ENCODE measurements around the gene MED4. TPM values are rescaled to one million over a fixed set of nuclear protein-coding genes. Genes with fewer than 3 reads are reported as not detected.

Gene MED4
- polyA plus RNA-seq, 1 of the 3 experiments (the other 2 are of a cell fraction): 42.2 TPM

- no peak for DNase-seq
- TF ChIP-seq, protein P1, sequence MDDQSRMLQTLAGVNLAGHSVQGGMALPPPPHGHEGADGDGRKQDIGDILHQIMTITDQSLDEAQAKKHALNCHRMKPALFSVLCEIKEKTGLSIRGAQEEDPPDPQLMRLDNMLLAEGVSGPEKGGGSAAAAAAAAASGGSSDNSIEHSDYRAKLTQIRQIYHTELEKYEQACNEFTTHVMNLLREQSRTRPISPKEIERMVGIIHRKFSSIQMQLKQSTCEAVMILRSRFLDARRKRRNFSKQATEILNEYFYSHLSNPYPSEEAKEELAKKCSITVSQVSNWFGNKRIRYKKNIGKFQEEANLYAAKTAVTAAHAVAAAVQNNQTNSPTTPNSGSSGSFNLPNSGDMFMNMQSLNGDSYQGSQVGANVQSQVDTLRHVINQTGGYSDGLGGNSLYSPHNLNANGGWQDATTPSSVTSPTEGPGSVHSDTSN (IDR thresholded peaks at IDR 0.05): no peak
- TF ChIP-seq TAF1 (IDR thresholded peaks at IDR 0.05; ENCODE audit: borderline replicate concordance, low read depth, low read length) (no peak), RXRA (IDR thresholded peaks at IDR 0.05; ENCODE audit: borderline replicate concordance, low read depth) (no peak), USF1 (IDR thresholded peaks at IDR 0.05; ENCODE audit: borderline replicate concordance, low read depth) (no peak), YY1 (IDR thresholded peaks at IDR 0.05; ENCODE audit: low read depth) (no peak), POLR2AphosphoS5 (IDR thresholded peaks at IDR 0.05; ENCODE audit: low read depth, low read length) (no peak)
- no peak overlapping the region for H3K27ac ChIP-seq (ENCODE audit: low read depth in 2 of 2, low read length in 1 of 2)
- POLR2A ChIA-PET: no interaction called here
- H3K27me3 ChIP-seq (ENCODE audit: insufficient read depth): no peaks in the 10 kb centered on the region
- no peak overlapping the region for H2AFZ ChIP-seq (ENCODE audit: low read depth)
- 0 out of 2 replicates have a peak, but pooled peaks cover 7% of the 10 kb centered on the region for H4K20me1 ChIP-seq (ENCODE audit: insufficient read depth)
- peaks cover 29% of the 10 kb centered on the region for H3K79me2 ChIP-seq (ENCODE audit: insufficient read depth)
- H3F3A ChIP-seq (replicated peaks; ENCODE audit: insufficient read depth): peaks cover 6% of the 10 kb centered on the region
- H3K4me3 ChIP-seq (ENCODE audit: low read depth in 2 of 2, low read length in 1 of 2): no peak overlapping the region
- CTCF ChIA-PET: interaction anchor here (1.7 kb wide), 1 partner anchor 44 kb away, joined by 7 read pairs; the partner anchor contains the start of gene NUDT15
- no peaks in the 10 kb centered on the region for H3K9me2 ChIP-seq
- peaks cover 69 to 74% of the 10 kb centered on the region in 2 experiments for H3K36me3 ChIP-seq (replicated peaks in 1 of 2; ENCODE audit: control insufficient read depth in 1 of 2, insufficient read depth in 2 of 2, low read length in 1 of 2)
- H3K4me2 ChIP-seq: no peak overlapping the region
- no peaks in the 10 kb centered on the region for H3K9me3 ChIP-seq
- H3K9ac ChIP-seq: no peak overlapping the region
- H3K4me1 ChIP-seq (ENCODE audit: control insufficient read depth in 1 of 2, insufficient read depth in 2 of 2, low read depth in 1 of 2, low read length in 1 of 2): no peaks in the 10 kb centered on the region
- 97% methylated on average over 4 of the region's 4 CpGs for WGBS (ENCODE audit: low lambda C conversion rate)
Measured at GRCh38 chr13:48081739-48082138, 13.2 kb downstream of the MED4 start.

GRCh38 chr13:48078251-48078656 is 16.6 kb downstream of the MED4 start:
- no peak overlapping the region for H3K4me3 ChIP-seq (ENCODE audit: low read depth in 2 of 2, low read length in 1 of 2)
- no peaks in the 10 kb centered on the region for H3K27me3 ChIP-seq (ENCODE audit: insufficient read depth)
- no peak for DNase-seq
- H3K36me3 ChIP-seq (replicated peaks in 1 of 2; ENCODE audit: control insufficient read depth in 1 of 2, insufficient read depth in 2 of 2, low read length in 1 of 2): peaks cover 76 to 83% of the 10 kb centered on the region in 2 experiments
- H3K27ac ChIP-seq (ENCODE audit: low read depth in 2 of 2, low read length in 1 of 2): no peak overlapping the region
- H3K9me3 ChIP-seq: no peaks in the 10 kb centered on the region
- no peaks in the 10 kb centered on the region for H3K4me1 ChIP-seq (ENCODE audit: control insufficient read depth in 1 of 2, insufficient read depth in 2 of 2, low read depth in 1 of 2, low read length in 1 of 2)
- H3F3A ChIP-seq (replicated peaks; ENCODE audit: insufficient read depth): peaks cover 3% of the 10 kb centered on the region
- POLR2A ChIA-PET: no interaction called here
- no peaks in the 10 kb centered on the region for H4K20me1 ChIP-seq (ENCODE audit: insufficient read depth)
- TF ChIP-seq NRF1 (IDR thresholded peaks at IDR 0.05; ENCODE audit: low read depth, low read length) (no peak), SIN3A (IDR thresholded peaks at IDR 0.05; ENCODE audit: borderline replicate concordance, low read depth, low read length) (no peak), RXRA (IDR thresholded peaks at IDR 0.05; ENCODE audit: borderline replicate concordance, low read depth) (no peak), FOXJ3 (CRISPR knock-in tag; IDR thresholded peaks at IDR 0.05) (no peak), MEF2A (IDR thresholded peaks at IDR 0.05; ENCODE audit: borderline replicate concordance, low read depth) (no peak), USF1 (IDR thresholded peaks at IDR 0.05; ENCODE audit: borderline replicate concordance, low read depth) (no peak)
- TF ChIP-seq, protein P2, sequence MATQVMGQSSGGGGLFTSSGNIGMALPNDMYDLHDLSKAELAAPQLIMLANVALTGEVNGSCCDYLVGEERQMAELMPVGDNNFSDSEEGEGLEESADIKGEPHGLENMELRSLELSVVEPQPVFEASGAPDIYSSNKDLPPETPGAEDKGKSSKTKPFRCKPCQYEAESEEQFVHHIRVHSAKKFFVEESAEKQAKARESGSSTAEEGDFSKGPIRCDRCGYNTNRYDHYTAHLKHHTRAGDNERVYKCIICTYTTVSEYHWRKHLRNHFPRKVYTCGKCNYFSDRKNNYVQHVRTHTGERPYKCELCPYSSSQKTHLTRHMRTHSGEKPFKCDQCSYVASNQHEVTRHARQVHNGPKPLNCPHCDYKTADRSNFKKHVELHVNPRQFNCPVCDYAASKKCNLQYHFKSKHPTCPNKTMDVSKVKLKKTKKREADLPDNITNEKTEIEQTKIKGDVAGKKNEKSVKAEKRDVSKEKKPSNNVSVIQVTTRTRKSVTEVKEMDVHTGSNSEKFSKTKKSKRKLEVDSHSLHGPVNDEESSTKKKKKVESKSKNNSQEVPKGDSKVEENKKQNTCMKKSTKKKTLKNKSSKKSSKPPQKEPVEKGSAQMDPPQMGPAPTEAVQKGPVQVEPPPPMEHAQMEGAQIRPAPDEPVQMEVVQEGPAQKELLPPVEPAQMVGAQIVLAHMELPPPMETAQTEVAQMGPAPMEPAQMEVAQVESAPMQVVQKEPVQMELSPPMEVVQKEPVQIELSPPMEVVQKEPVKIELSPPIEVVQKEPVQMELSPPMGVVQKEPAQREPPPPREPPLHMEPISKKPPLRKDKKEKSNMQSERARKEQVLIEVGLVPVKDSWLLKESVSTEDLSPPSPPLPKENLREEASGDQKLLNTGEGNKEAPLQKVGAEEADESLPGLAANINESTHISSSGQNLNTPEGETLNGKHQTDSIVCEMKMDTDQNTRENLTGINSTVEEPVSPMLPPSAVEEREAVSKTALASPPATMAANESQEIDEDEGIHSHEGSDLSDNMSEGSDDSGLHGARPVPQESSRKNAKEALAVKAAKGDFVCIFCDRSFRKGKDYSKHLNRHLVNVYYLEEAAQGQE (IDR thresholded peaks at IDR 0.05; ENCODE audit: low read depth, low read length): no peak
- H2AFZ ChIP-seq (ENCODE audit: low read depth): no peak overlapping the region
- H3K4me2 ChIP-seq: no peak overlapping the region
- WGBS (ENCODE audit: low lambda C conversion rate): 75% methylated on average over 2 of the region's 2 CpGs
- no peak overlapping the region for H3K9ac ChIP-seq
- CTCF ChIA-PET: interaction anchor here (0.8 to 3.3 kb wide), 4 partner anchors 13 to 40 kb away, joined by 3 to 11 read pairs (median 6); partner anchors contain the start of genes MED4 and NUDT15
- no peaks in the 10 kb centered on the region for H3K79me2 ChIP-seq (ENCODE audit: insufficient read depth)
- no peaks in the 10 kb centered on the region for H3K9me2 ChIP-seq

Data from SK-N-SH (cell line).